Measurements from ENCODE around the gene KRTAP4-9.
"Not testable (repeated sequence)": the region's sequence is repeated elsewhere in the genome, so short reads cannot be mapped to it uniquely, and the experiment has no call there.

The KRTAP4-9 gene

DNA sequence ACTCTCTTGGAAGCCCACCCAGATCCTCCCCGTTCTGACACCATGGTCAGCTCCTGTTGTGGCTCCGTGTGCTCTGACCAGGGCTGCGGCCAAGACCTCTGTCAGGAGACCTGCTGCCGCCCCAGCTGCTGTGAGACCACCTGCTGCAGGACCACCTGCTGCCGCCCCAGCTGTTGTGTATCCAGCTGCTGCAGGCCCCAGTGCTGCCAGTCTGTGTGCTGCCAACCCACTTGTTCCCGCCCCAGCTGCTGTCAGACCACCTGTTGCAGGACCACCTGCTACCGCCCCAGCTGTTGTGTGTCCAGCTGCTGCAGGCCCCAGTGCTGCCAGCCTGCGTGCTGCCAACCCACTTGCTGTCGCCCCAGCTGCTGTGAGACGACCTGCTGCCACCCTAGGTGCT, at the start of gene KRTAP4-9:
Gene KRTAP4-9, plus strand, starts transcription at position 43 of the 400 bp plus-strand sequence. Its CDS starts 0 bp downstream, at position 43.
- not testable (repeated sequence) for DNase-seq (ENCODE audit: extremely low read depth in 1 of 2, low read depth in 1 of 2)

DNA sequence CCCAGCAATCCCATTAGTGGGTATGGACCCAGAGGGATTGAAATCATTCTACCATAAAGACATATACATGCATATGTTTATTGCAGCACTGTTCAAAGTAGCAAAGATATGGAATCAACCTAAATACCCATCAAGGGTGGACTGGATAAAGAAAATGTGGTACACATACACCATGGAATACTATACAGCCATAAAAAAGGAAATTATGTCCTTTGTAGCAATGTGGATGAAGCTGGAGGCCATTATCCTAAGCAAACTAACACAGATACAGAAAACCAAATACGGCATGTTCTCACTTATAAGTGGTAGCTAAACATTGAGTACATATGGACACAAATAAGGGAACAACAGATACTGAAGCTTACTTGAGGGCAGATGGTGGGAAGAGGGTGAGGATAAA, 47.6 kb upstream of the KRTAP4-9 start:
- no peak for DNase-seq (ENCODE audit: extremely low read depth in 1 of 2, low read depth in 1 of 2)

DNA sequence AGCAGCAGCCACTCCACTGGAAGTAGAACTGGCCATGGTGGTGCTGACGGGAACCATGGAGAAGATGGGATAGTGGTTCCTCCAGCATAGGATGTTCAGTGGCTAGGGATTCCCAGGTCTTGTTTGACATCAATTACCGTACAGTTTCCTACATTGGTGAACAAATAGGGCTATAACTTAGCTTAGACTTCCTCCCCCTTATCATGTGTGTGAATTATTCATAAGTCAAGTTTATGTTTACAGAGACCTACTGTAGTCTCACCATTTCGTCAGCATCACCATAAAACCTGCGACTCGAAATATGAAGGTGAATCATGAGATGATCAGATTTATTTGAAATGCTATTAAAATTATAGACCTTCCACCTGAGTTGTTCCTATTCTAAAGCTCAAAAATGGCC, 46.4 kb upstream of the KRTAP4-9 start:
- no peak for DNase-seq (ENCODE audit: extremely low read depth in 1 of 2, low read depth in 1 of 2)

DNA sequence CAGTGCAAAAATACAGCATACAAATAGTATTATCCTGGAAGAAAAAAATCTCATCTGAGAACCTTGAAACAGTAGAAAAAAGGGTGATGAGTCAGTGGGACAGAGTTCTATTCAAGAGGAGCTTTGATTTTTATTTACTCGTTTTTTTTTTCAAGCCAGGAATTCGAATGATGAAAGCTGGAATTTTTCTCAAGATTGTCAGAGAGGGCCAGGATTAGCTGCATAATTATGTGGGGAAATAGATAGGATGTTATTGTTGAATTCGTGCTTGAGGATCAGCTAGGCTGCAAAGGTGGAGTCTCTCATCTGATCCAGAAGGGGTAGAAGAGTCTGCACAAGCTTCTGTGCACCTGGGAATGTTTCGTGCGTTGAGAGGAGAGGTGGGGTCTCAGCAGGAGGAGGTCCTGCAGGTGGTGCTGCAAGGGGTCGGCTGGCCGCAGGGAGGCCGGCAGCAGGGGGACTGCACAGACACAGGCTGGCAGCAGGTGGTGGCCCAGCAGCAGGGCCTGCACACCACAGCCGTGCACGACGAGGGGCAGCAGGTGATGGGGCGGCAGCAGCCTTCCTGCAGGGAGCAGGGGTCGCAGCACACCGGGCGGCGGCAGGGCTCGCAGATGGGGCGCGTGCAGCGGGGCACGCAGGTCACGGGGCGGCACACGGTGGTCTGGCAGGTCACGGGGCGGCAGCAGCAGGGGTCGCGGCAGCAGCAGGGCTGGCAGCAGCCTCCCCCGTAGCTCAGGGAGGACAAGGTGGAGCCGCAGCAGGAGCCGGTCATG, 45.7 kb upstream of the KRTAP4-9 start:
- DNase-seq (ENCODE audit: extremely low read depth in 1 of 2, low read depth in 1 of 2), result not testable (repeated sequence)

DNA sequence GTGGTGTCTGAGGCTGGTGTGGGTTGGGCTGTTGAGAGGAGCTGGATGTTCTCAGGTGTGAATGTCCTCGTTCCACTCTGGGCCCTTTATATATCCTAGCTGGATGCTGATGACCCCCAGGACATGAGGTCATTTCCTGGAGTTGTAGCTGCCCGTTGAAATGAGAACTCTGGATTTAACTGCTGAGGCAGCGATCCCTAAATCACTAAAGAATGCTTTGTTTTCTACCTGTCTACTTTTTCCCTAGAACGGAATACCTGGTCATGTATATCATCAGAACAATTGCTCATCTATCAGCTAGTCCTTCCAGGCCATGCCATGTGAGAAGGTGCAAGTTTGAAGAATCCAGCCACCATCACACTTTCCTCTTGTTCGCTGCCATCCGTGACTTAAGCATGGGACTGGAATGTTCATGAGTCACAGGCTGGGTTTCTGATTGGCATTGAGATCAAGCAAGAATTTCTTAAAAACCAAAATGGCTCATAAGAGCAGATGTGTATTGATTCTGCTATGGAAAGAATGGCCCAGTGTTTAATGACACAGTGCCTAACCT, 45.1 kb upstream of the KRTAP4-9 start, which contains the start of gene KRTAP2-3:
Gene KRTAP2-3, minus strand, starts transcription at position 63 of the 553 bp plus-strand sequence. CDS start 64 bp downstream, outside the sequence.
- no peak for DNase-seq (ENCODE audit: extremely low read depth in 1 of 2, low read depth in 1 of 2)

DNA sequence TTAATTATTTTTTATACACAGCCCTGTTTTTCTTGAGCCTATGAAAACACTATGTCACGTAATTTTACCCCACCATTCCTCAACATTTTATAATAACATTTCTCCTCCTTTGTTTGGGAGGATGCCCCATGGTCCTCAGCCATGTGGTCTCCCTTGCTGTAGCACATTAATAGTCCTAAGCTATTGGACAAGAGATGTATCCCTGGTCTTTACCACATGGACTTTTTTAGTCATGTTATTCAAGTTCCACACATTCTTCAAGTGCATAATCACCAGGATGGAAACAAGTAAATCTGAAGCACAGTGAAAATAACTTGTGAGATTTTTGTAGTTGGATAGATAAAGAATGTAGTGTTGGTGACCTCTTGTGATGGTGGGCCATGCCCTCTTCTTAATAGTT, 43.2 kb upstream of the KRTAP4-9 start:
- DNase-seq (ENCODE audit: extremely low read depth in 1 of 2, low read depth in 1 of 2), result no peak

DNA sequence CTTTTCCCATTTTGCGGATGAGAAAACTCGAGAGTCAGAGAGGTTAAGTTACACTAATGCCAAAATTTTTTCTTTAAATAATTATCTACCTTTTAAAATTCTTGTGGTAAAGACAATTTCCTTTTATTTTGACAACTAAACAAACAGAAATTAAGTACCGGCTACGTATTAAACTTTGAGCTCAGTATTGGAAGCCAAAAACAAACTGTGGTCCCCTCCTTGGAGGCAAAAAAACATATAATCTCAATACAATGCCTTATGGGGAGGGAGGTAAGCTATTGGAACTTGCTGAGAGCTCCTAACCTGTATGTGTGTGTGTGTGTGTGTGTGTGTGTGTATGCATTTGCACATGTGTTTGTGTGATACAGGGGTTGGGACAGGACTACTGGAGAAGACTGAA, 41.7 kb upstream of the KRTAP4-9 start:
- no peak for DNase-seq (ENCODE audit: extremely low read depth in 1 of 2, low read depth in 1 of 2)

DNA sequence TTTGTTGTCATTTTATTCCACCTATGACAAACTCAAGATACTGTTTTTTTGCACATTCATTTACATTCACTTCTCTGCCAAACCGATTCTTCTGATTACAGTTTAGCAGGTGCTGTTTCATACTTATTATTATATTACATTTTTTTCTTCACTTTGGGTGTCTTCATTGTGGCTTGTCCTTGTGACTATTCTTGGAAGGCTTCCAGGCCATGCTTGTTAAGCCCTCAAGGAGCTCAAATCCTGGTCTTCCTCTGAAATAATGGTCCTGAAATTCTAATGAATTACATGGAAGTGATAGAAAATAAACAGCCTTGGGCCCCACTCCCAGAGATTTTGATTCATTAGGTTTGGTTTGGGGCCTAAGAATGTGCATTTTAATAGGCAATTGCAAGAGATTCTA, 40.9 kb upstream of the KRTAP4-9 start:
- no peak for DNase-seq (ENCODE audit: extremely low read depth in 1 of 2, low read depth in 1 of 2)

DNA sequence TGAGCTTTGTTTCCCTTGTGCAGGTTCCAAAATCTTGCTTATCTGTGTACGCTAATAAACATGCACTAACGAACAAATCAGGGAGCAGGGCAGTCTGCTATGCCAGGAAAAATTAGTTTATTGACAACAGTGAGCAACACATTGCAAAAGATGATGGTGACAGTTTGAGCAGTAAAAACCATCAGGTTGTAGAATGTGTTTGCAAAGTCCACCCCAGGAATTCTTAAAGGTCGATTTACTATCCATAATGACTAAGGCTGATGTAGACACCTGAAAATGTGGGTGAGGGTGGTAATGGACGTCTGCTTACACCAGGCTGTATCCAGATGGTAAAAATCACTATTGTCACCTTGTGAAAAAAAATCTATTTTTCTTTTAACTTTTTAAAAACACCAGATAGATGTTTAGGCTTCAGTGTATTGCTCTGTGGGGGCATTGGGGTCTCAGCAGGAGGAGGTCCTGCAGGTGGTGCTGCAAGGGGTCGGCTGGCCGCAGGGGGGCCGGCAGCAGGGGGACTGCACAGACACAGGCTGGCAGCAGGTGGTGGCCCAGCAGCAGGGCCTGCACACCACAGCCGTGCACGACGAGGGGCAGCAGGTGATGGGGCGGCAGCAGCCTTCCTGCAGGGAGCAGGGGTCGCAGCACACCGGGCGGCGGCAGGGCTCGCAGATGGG, 40.0 kb upstream of the KRTAP4-9 start:
- not testable (repeated sequence) for DNase-seq (ENCODE audit: extremely low read depth in 1 of 2, low read depth in 1 of 2)

DNA sequence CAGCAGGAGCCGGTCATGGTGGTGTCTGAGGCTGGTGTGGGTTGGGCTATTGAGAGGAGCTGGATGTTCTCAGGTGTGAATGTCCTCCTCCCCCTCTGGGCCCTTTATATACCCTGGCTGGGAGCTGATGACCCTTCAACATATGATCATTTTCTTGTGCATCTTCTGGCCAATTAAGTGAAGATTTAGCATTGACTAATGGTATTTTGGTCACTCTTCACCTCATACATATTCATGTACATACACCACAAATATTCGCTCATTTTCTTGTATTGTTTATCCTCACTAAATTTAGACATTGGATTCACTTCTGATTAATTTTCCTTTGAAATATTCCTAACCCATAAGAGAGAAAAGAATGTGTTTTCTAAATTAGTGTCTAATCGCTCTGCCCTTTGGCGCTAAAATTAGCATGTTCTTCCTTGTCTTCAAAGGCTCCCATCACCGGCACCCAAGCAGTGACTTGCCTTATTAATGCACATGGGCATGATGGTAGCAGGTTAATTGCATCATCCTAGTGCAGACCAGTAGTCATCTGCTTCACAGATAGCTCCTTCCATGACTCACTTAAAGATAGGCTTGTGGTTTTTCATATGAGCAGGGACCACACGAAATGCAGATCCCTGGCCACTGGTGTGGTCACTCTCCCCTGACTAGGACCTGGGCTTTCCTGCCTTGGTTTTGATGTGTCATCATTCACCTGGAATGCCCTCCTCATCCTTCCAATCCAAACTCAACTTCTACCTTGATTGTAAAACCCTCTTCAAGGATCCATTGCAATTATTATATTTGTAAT, 39.2 kb upstream of the KRTAP4-9 start, which contains the start of gene KRTAP2-4:
Gene KRTAP2-4, minus strand, starts transcription at position 51 of the 796 bp plus-strand sequence. Its CDS starts 34 bp downstream, at position 17.
- DNase-seq (ENCODE audit: extremely low read depth in 1 of 2, low read depth in 1 of 2), result no peak

DNA sequence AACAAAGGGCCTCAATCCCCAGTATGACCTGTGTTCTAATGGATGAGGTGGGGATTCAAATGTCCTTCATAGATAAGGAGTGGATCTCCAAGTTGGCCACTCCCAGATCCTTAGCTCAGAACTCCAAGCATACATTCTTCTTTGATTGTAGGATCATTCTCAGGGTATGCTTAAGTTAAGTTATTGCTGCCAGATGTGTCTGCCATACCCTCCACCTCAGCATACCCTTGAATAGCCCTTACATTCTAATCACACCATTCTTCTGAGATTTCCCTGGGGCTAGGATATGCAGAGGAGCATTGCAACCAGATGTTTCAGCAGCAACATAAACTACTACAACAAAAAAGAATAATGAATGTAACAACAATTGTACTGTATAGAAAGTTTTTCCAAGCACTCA, 37.9 kb upstream of the KRTAP4-9 start:
- DNase-seq (ENCODE audit: extremely low read depth in 1 of 2, low read depth in 1 of 2), result no peak

DNA sequence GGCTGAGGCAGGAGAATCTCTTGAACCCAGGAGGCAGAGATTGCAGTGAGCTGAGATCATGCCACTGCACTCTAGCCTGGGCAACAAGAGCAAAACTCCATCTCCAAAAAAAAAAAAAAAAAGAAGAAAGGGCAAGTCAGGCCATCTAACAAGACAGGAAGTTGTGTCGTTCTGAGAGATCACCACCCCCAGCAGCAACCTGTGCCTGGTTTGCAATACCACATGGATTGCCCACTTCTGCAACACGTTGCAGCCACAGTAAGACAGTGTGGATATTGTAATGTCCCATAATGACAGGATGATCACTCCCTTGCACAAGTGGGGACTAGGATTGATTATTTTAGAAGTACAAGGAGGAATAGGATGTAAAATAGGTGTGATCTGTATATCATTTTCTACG, 36.2 kb upstream of the KRTAP4-9 start:
- no peak for DNase-seq (ENCODE audit: extremely low read depth in 1 of 2, low read depth in 1 of 2)

DNA sequence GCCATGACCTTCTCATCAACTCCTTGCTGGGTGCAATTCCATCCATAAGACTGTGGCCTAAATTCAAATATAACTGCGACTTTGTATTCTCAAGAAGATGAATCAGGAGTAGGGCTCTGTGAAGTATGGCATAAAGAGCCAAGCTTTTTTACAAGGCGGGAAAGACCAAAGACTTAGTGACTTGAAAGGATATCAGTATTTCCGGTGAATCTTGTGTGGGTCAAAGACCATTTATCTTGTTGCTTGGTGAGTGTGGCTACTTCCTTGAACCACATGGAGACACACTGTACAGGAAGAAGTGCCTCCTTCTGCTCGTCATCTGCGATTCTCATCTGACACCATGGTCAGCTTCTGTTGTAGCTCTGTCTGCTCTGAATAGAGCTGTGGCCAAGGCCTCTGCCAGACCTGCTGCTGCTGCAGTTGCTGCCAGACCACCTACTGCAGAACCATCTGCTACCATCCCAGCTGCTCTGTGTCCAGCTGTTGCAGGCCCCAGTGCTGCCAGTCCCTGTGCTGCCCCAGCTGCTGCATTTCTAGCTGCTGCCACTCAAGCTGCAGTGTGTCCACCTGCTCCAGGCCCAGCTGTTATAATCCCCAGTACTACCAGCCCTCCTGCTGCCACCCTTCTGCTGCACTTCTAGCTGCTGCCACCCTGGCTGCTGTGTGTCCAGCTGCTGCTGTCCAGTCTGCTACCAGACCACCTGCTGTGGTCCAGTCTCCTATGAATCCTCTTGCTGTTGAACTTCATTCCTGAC, 33.4 kb upstream of the KRTAP4-9 start:
- no peak for DNase-seq (ENCODE audit: extremely low read depth in 1 of 2, low read depth in 1 of 2)

DNA sequence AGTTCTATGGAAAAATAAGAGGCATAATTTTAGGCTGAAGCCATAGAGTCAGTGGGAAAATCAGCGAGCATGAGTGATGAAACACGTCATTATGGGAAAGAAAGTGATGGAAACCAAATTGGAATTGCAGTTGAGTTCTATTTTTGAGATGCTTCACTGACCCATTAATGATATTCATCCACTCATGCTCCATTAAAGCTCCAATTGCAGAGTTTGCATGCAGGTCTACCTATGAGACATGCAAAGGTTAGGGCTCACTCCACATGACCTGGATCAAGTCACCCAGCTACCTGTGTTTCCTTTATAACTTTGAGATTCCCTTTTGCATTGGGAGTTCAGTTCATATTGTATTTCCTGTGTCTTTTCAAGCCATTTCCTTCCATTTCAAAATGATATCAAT, 31.5 kb upstream of the KRTAP4-9 start:
- DNase-seq (ENCODE audit: extremely low read depth in 1 of 2, low read depth in 1 of 2), result no peak

DNA sequence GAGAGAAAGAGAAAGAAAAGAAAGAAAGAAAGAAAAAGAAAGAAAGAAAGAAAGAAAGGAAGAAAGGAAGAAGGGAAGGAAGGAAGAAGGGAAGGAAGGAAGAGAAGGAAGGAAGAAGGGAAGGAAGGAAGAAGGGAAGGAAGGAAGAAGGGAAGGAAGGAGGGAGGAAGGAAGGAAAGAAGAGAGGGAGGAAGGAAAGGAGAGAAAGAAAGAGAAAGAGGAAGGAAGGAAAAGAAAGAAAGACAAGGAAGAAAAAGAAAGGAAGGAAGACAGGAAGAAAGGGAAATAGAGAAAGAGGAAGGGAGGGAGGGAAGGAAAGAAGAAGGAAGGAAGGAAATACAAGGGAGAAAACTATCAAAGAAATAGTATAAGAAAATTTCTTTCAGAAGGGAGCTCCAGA, 28.4 kb upstream of the KRTAP4-9 start:
- no peak for DNase-seq (ENCODE audit: extremely low read depth in 1 of 2, low read depth in 1 of 2)

DNA sequence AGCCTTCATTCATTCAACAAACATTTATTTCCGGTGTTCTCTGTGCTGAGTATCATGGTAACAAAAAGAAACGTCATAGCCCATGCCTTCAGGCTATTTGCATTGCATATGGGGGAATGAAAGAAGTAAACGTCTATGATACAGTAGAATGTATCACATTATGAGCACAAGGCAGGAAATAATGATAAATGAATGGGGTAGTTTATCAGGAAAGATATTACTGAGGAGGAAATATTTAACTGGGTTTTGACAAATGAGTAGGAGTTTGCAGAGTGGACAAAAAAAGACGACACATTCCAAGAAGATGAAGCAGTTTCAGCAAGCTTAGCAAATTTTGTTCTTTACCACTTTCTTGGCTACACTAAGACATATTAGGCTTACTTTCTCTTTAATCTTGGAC, 22.6 kb upstream of the KRTAP4-9 start:
- no peak for DNase-seq (ENCODE audit: extremely low read depth in 1 of 2, low read depth in 1 of 2)

DNA sequence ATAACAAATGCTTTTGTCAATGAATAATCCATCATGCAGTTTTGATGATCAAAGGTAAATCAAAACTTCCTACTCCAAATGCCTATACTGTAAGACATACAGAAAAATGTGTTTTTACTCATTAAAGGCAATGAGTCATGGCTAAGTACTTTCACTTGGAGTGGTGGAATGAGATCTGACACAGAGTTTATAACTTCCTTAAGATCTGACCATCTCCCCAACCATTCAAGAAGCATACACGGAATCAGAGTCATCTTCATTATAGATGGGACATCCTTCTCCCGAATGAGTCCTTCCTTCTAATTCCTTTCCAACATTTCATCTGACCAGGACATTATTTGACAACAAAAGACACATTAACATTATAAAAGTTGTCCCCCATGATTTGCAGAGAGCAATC, 21.8 kb upstream of the KRTAP4-9 start:
- DNase-seq (ENCODE audit: extremely low read depth in 1 of 2, low read depth in 1 of 2), result not testable (repeated sequence)

DNA sequence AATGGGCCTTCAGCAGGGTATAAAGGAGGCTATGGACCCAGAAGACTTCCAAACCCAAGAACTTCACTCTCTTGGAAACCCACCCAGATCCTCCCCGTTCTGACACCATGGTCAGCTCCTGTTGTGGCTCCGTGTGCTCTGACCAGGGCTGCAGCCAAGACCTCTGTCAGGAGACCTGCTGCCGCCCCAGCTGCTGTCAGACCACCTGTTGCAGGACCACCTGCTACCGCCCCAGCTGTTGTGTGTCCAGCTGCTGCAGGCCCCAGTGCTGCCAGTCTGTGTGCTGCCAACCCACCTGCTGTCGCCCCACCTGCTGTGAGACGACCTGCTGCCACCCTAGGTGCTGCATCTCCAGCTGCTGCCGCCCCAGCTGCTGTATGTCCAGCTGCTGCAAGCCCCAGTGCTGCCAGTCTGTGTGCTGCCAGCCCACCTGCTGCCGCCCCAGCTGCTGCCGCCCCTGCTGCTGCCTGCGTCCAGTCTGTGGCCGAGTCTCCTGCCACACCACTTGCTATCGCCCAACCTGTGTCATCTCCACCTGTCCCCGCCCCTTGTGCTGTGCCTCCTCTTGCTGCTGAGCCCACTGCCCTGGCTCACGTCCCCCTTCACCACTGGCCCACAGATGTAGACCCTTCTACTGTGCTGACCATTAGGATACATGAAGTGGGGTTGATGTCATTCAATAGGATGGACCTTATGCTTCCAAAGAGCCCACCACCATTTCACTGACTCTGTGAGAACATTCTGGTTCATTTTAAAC, 20.9 kb upstream of the KRTAP4-9 start, which contains the start of gene KRTAP4-7:
Gene KRTAP4-7, plus strand, starts transcription at position 51 of the 757 bp plus-strand sequence. Its CDS starts 57 bp downstream, at position 108.
- not testable (repeated sequence) for DNase-seq (ENCODE audit: extremely low read depth in 1 of 2, low read depth in 1 of 2)

DNA sequence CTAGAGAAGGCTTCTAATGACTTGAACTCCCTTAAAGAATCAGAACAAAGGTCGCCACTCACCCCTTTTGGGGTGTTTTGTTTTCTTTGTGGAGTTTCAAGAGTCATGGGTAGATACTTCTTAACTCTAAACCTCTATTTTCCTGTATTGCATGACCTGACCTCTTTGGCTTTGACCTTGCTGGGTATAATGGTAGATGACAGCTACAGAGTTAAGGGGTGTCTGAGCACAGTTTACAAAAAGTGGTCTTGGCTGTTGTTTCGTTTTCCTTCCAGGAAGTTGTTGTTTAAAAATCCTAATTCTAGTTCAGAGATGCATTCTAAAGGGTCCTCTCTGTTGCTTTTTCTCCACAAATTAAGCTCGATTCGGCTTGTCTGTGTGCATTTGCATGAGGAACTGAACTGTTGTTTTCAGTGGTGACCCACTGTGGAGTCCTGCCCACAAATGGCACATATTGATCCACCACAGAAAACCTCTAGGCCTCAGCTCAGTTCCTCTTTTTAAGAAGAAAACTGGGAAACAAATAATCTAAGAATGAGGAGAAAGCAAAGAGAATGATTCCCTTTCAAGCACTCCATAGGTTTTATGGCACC, 16.3 kb upstream of the KRTAP4-9 start:
- DNase-seq (ENCODE audit: extremely low read depth in 1 of 2, low read depth in 1 of 2), result not testable (repeated sequence)

Measured in activated CD8-positive, alpha-beta memory T cell treated with anti-CD3 and anti-CD28 coated beads for 1 hour (primary cell).